ENCODE measurements around the gene RBSN.

RBSN gene

DNA sequence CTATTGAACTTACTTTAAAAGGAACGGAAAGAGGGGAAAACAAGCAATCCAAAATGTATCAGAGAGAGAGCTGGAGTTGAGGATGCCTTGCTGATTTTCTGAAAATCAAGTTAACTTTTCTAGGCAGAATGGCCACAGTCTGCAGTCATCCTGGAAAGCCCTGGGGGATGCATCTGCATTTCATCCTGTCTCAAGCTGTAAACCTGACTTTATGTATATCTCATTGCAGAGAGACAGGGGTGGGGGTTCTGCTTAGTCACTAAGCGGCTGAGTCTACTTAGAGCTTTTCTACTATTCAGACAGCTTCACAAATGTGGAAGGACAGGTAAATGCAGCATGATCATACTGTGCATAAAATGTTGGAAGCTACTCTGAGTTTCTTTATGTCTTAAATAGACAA is 75.2 kb downstream of the RBSN start:
- no peak for DNase-seq (ENCODE audit: low read depth in 1 of 2, low spot score in 1 of 2)
- Histone ChIP-seq H3K27me3 (ENCODE audit: insufficient read depth, poor library complexity, severe bottlenecking) (no peaks in the 10 kb centered on the region), H3K27ac (replicated peaks) (no peak overlapping the region), H3K4me3 (replicated peaks; ENCODE audit: insufficient read depth, low read length) (no peak overlapping the region)
- TF ChIP-seq, protein P1, sequence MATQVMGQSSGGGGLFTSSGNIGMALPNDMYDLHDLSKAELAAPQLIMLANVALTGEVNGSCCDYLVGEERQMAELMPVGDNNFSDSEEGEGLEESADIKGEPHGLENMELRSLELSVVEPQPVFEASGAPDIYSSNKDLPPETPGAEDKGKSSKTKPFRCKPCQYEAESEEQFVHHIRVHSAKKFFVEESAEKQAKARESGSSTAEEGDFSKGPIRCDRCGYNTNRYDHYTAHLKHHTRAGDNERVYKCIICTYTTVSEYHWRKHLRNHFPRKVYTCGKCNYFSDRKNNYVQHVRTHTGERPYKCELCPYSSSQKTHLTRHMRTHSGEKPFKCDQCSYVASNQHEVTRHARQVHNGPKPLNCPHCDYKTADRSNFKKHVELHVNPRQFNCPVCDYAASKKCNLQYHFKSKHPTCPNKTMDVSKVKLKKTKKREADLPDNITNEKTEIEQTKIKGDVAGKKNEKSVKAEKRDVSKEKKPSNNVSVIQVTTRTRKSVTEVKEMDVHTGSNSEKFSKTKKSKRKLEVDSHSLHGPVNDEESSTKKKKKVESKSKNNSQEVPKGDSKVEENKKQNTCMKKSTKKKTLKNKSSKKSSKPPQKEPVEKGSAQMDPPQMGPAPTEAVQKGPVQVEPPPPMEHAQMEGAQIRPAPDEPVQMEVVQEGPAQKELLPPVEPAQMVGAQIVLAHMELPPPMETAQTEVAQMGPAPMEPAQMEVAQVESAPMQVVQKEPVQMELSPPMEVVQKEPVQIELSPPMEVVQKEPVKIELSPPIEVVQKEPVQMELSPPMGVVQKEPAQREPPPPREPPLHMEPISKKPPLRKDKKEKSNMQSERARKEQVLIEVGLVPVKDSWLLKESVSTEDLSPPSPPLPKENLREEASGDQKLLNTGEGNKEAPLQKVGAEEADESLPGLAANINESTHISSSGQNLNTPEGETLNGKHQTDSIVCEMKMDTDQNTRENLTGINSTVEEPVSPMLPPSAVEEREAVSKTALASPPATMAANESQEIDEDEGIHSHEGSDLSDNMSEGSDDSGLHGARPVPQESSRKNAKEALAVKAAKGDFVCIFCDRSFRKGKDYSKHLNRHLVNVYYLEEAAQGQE (IDR thresholded peaks at IDR 0.05; ENCODE audit: insufficient replicate concordance, low read depth): no peak
- TF ChIP-seq SPI1 (IDR thresholded peaks at IDR 0.05; ENCODE audit: borderline replicate concordance, low read depth): no peak
- TF ChIP-seq GABPA (IDR thresholded peaks at IDR 0.05; ENCODE audit: low read depth): no peak
- TF ChIP-seq, protein P2, sequence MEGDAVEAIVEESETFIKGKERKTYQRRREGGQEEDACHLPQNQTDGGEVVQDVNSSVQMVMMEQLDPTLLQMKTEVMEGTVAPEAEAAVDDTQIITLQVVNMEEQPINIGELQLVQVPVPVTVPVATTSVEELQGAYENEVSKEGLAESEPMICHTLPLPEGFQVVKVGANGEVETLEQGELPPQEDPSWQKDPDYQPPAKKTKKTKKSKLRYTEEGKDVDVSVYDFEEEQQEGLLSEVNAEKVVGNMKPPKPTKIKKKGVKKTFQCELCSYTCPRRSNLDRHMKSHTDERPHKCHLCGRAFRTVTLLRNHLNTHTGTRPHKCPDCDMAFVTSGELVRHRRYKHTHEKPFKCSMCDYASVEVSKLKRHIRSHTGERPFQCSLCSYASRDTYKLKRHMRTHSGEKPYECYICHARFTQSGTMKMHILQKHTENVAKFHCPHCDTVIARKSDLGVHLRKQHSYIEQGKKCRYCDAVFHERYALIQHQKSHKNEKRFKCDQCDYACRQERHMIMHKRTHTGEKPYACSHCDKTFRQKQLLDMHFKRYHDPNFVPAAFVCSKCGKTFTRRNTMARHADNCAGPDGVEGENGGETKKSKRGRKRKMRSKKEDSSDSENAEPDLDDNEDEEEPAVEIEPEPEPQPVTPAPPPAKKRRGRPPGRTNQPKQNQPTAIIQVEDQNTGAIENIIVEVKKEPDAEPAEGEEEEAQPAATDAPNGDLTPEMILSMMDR (IDR thresholded peaks at IDR 0.05; ENCODE audit: insufficient read depth, low read length): no peak
- TF ChIP-seq POLR2AphosphoS5 (IDR thresholded peaks at IDR 0.05; ENCODE audit: low read depth): no peak

DNA sequence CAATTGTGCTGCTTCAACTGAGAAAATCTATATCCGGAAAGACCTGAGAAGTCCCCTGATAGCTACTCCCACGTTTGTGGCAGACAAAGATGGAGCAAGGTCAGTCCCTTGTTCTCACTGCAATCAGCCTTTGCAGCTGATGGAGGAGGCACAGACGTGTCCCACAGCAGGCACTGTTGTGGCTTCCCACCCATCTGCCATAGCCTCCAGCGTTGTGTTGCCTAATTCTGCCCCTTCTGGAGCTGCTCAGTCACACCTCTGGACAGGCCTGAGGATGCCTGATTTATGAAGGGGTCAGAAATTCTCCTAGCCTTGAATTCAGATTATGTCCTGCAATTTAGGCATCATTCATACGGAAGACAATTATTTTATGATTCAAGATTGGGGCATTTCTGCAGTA is 75.7 kb downstream of the RBSN start:
- no peak for TF ChIP-seq SPI1 (IDR thresholded peaks at IDR 0.05; ENCODE audit: borderline replicate concordance, low read depth)
- Histone ChIP-seq H3K27ac (replicated peaks) (no peak overlapping the region), H3K27me3 (ENCODE audit: insufficient read depth, poor library complexity, severe bottlenecking) (no peaks in the 10 kb centered on the region), H3K4me3 (replicated peaks; ENCODE audit: insufficient read depth, low read length) (no peak overlapping the region)
- DNase-seq (ENCODE audit: low read depth in 1 of 2, low spot score in 1 of 2): no peak
